WTC11 (cell line): ENCODE results near the gene FANCM.

Experiments
- AR ChIP-seq: fragments of 250-450 bp; sonication (Bioruptor Pico); IDR thresholded peaks from 2 replicates; pipeline ENCODE4 v1.9.0; 2021; ENCODE audit warnings: mild to moderate bottlenecking
- ESRRA ChIP-seq: sonication (generic); formaldehyde crosslinking; IDR thresholded peaks from 2 replicates; pipeline ENCODE4 v1.8.1; 2022; ENCODE audit warnings: mild to moderate bottlenecking, missing genetic modification reagents, borderline replicate concordance
- FOXK1 ChIP-seq: sonication (generic); formaldehyde crosslinking; IDR thresholded peaks from 2 replicates; pipeline ENCODE4 v1.8.0; 2022; ENCODE audit warnings: mild to moderate bottlenecking, moderate library complexity, missing genetic modification reagents
- PREB ChIP-seq: sonication (generic); formaldehyde crosslinking; IDR thresholded peaks from 2 replicates; pipeline ENCODE4 v1.8.1; 2022; ENCODE audit warnings: mild to moderate bottlenecking, missing genetic modification reagents, moderate library complexity, borderline replicate concordance
- TP53 ChIP-seq: sonication (generic); formaldehyde crosslinking; IDR thresholded peaks from 2 replicates; pipeline ENCODE4 v1.8.1; 2023; ENCODE audit warnings: mild to moderate bottlenecking, missing genetic modification reagents
- ZBTB21 ChIP-seq: sonication (generic); formaldehyde crosslinking; IDR thresholded peaks from 2 replicates; pipeline ENCODE4 v1.8.1; 2023; ENCODE audit warnings: mild to moderate bottlenecking, missing genetic modification reagents, borderline replicate concordance
- ZNF232 ChIP-seq: sonication (generic); formaldehyde crosslinking; IDR thresholded peaks from 2 replicates; pipeline ENCODE4 v1.8.0; 2022; ENCODE audit warnings: mild to moderate bottlenecking, missing genetic modification reagents
- ZNF263 ChIP-seq: sonication (generic); formaldehyde crosslinking; IDR thresholded peaks from 2 replicates; pipeline ENCODE4 v1.8.1; 2022; ENCODE audit warnings: low read depth, mild to moderate bottlenecking, moderate library complexity, missing genetic modification reagents
- TF ChIP-seq, protein P1 (sequence below): fragments of 200-600 bp; IDR thresholded peaks from 2 replicates; pipeline ENCODE4 v1.8.0; 2022; ENCODE audit warnings: antibody characterized with exemption

DNA sequence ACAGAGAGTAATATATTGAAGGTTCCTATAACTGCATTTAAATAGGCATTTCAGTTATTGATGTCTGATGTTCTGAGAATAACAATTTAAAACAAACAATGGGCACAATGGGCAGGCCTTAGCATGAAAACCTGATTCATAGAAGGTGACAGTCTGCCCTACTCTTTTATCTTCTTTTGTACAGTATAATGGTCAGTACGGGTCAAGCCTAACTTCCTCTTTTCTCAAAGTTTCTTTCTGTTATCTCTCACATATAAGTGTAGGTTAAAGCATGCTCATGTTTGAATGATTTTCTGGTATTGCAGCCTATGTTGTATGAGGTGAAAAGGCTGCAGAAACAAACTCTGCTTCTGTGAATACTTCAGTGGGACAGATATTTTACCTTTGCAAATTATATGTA, 15.6 kb upstream of the FANCM start:
- TF ChIP-seq, protein P1, sequence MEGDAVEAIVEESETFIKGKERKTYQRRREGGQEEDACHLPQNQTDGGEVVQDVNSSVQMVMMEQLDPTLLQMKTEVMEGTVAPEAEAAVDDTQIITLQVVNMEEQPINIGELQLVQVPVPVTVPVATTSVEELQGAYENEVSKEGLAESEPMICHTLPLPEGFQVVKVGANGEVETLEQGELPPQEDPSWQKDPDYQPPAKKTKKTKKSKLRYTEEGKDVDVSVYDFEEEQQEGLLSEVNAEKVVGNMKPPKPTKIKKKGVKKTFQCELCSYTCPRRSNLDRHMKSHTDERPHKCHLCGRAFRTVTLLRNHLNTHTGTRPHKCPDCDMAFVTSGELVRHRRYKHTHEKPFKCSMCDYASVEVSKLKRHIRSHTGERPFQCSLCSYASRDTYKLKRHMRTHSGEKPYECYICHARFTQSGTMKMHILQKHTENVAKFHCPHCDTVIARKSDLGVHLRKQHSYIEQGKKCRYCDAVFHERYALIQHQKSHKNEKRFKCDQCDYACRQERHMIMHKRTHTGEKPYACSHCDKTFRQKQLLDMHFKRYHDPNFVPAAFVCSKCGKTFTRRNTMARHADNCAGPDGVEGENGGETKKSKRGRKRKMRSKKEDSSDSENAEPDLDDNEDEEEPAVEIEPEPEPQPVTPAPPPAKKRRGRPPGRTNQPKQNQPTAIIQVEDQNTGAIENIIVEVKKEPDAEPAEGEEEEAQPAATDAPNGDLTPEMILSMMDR, result no peak
- TF ChIP-seq PREB (CRISPR knock-in tag), result no peak
- no peak for TF ChIP-seq ZNF263
- TF ChIP-seq FOXK1 (CRISPR knock-in tag), result no peak
- TF ChIP-seq TP53, result no peak
- no peak for TF ChIP-seq ESRRA (CRISPR knock-in tag)
- TF ChIP-seq ZBTB21 (CRISPR knock-in tag), result no peak
- no peak for TF ChIP-seq ZNF232 (CRISPR knock-in tag)
- TF ChIP-seq AR, result no peak
